Measurements from ENCODE around the gene NTM.

Gene NTM

DNA sequence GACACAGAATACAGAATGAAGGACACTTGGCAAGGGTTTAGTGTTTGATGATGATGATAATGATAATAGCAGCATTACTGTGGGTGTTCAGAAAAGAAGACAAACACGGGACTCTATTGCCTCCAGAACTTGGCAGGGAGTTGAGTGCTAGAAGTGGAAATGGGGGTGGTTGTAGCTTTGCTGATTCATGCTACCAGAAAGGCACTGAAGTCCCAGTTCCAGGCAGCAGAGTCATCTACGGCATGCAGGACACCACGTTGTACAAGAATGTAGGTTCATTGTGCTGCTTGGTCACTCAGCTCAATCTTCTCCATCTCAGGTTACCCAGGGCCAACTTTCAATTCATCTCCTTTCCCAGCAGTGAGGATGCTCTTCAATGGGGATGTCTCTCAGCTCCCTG is 115.7 kb downstream of the NTM start:
- no peak for DNase-seq (ENCODE audit: low read depth in 1 of 2, low spot score in 1 of 2)
- Histone ChIP-seq H3K27ac (replicated peaks) (no peak overlapping the region), H3K27me3 (ENCODE audit: insufficient read depth, poor library complexity, severe bottlenecking) (no peaks in the 10 kb centered on the region), H3K4me3 (replicated peaks; ENCODE audit: insufficient read depth, low read length) (no peak overlapping the region)
- no peak for TF ChIP-seq GABPA (IDR thresholded peaks at IDR 0.05; ENCODE audit: low read depth)
- TF ChIP-seq, protein P1, sequence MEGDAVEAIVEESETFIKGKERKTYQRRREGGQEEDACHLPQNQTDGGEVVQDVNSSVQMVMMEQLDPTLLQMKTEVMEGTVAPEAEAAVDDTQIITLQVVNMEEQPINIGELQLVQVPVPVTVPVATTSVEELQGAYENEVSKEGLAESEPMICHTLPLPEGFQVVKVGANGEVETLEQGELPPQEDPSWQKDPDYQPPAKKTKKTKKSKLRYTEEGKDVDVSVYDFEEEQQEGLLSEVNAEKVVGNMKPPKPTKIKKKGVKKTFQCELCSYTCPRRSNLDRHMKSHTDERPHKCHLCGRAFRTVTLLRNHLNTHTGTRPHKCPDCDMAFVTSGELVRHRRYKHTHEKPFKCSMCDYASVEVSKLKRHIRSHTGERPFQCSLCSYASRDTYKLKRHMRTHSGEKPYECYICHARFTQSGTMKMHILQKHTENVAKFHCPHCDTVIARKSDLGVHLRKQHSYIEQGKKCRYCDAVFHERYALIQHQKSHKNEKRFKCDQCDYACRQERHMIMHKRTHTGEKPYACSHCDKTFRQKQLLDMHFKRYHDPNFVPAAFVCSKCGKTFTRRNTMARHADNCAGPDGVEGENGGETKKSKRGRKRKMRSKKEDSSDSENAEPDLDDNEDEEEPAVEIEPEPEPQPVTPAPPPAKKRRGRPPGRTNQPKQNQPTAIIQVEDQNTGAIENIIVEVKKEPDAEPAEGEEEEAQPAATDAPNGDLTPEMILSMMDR (IDR thresholded peaks at IDR 0.05; ENCODE audit: insufficient read depth, low read length): no peak
- no peak for TF ChIP-seq SPI1 (IDR thresholded peaks at IDR 0.05; ENCODE audit: borderline replicate concordance, low read depth)
- no peak for TF ChIP-seq REST (IDR thresholded peaks at IDR 0.05; ENCODE audit: insufficient replicate concordance, low read depth)
- no peak for TF ChIP-seq POLR2AphosphoS5 (IDR thresholded peaks at IDR 0.05; ENCODE audit: low read depth)

- DNase-seq (ENCODE audit: low read depth in 1 of 2, low spot score in 1 of 2): no peak
- H3K27ac ChIP-seq (replicated peaks): no peak overlapping the region
- TF ChIP-seq, protein P1 (IDR thresholded peaks at IDR 0.05; ENCODE audit: insufficient read depth, low read length): no peak
- TF ChIP-seq SPI1 (IDR thresholded peaks at IDR 0.05; ENCODE audit: borderline replicate concordance, low read depth): no peak
- TF ChIP-seq REST (IDR thresholded peaks at IDR 0.05; ENCODE audit: insufficient replicate concordance, low read depth): no peak
- no peak for TF ChIP-seq POLR2AphosphoS5 (IDR thresholded peaks at IDR 0.05; ENCODE audit: low read depth)
- no peak for TF ChIP-seq GABPA (IDR thresholded peaks at IDR 0.05; ENCODE audit: low read depth)
- H3K27me3 ChIP-seq (ENCODE audit: insufficient read depth, poor library complexity, severe bottlenecking): no peaks in the 10 kb centered on the region
- H3K4me3 ChIP-seq (replicated peaks; ENCODE audit: insufficient read depth, low read length): no peak overlapping the region
Observed at GRCh38 chr11:131486937-131487635, 116.7 kb downstream of the NTM start.

DNA sequence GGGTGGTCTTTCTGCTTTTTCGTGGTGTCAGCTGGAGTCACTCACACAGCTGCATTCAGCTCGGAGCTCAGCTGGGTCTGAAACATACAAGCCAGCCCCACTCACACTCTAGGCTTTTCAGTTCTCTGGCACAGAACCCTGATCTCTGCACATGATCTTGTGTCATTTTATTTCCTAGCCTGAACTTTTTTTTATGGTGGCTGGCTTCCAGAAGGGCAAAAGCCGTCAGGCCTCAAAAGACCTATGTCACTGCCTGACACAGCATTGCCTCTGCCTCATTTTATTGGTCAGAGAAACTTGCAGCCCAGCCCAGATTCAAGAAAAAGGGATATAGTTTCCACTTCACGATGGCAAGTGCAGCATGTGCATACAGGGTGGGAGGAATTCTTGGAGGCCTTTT is 117.8 kb downstream of the NTM start:
- TF ChIP-seq GABPA (IDR thresholded peaks at IDR 0.05; ENCODE audit: low read depth): no peak
- TF ChIP-seq POLR2AphosphoS5 (IDR thresholded peaks at IDR 0.05; ENCODE audit: low read depth): no peak
- no peak for TF ChIP-seq SPI1 (IDR thresholded peaks at IDR 0.05; ENCODE audit: borderline replicate concordance, low read depth)
- TF ChIP-seq REST (IDR thresholded peaks at IDR 0.05; ENCODE audit: insufficient replicate concordance, low read depth): no peak
- TF ChIP-seq, protein P1 (IDR thresholded peaks at IDR 0.05; ENCODE audit: insufficient read depth, low read length): no peak
- no peak for DNase-seq (ENCODE audit: low read depth in 1 of 2, low spot score in 1 of 2)
- no peak overlapping the region for H3K4me3 ChIP-seq (replicated peaks; ENCODE audit: insufficient read depth, low read length)
- H3K27ac ChIP-seq (replicated peaks): no peak overlapping the region
- H3K27me3 ChIP-seq (ENCODE audit: insufficient read depth, poor library complexity, severe bottlenecking): no peaks in the 10 kb centered on the region
